Astrocyte (in vitro differentiated cells and primary cell): Measurements from ENCODE around the gene SRL. TPM values are rescaled to one million over a fixed set of nuclear protein-coding genes. Genes with fewer than 3 reads are reported as not detected.

Experiments
- DNase-seq: peaks from one replicate; pipeline ENCODE4 v3.0.0-alpha.2; 2010; ENCODE audit warnings: low read depth
- FAIRE-seq: peaks from 2 replicates; lab custom pipeline; 2011; peaks lifted over from hg19 to GRCh38; lab: Jason Lieb, UNC
- H2AFZ ChIP-seq: 2 replicates; pipeline ENCODE4 v1.6.0; 2012; ENCODE audit warnings: low read depth, low read length, inconsistent platforms
- H3K27ac ChIP-seq: 2 replicates; pipeline ENCODE4 v1.5.1; 2011; ENCODE audit warnings: low read depth, low read length, inconsistent platforms
- H3K27me3 ChIP-seq: 2 replicates; pipeline ENCODE4 v1.6.0; 2011; ENCODE audit warnings: low read length, inconsistent platforms; ENCODE audit not compliant: insufficient read depth
- H3K36me3 ChIP-seq: 2 replicates; pipeline ENCODE4 v1.5.1; 2011; ENCODE audit warnings: low read length, inconsistent platforms; ENCODE audit not compliant: insufficient read depth
- H3K4me1 ChIP-seq: 2 replicates; pipeline ENCODE4 v1.5.1; 2011; ENCODE audit warnings: low read length, inconsistent platforms; ENCODE audit not compliant: insufficient read depth
- H3K4me2 ChIP-seq: 2 replicates; pipeline ENCODE4 v1.6.0; 2012; ENCODE audit warnings: low read length, inconsistent platforms
- H3K4me3 ChIP-seq: 2 replicates; pipeline ENCODE4 v1.5.1; 2011; ENCODE audit warnings: low read depth, mild to moderate bottlenecking, low read length, inconsistent platforms; ENCODE audit not compliant: insufficient read depth
- H3K79me2 ChIP-seq: 2 replicates; pipeline ENCODE4 v1.6.0; 2012; ENCODE audit warnings: mild to moderate bottlenecking, low read length, inconsistent platforms; ENCODE audit not compliant: insufficient read depth
- H3K9ac ChIP-seq: 2 replicates; pipeline ENCODE4 v1.6.0; 2012; ENCODE audit warnings: mild to moderate bottlenecking, low read length, inconsistent platforms
- H3K9me3 ChIP-seq: 2 replicates; pipeline ENCODE4 v1.5.1; 2012; ENCODE audit warnings: low read depth, mild to moderate bottlenecking, low read length, inconsistent platforms; ENCODE audit not compliant: insufficient read depth
- H4K20me1 ChIP-seq: 2 replicates; pipeline ENCODE4 v1.6.0; 2012; ENCODE audit warnings: low read length, inconsistent platforms; ENCODE audit not compliant: insufficient read depth
- H3K27ac Mint-ChIP-seq: one replicate; pipeline ENCODE4 v1.8.0; 2021; ENCODE audit warnings: mild to moderate bottlenecking, mixed read lengths; ENCODE audit not compliant: unreplicated experiment
- H3K27me3 Mint-ChIP-seq: one replicate; pipeline ENCODE4 v1.8.0; 2021; ENCODE audit warnings: low read depth, mixed read lengths; ENCODE audit not compliant: unreplicated experiment
- H3K36me3 Mint-ChIP-seq: one replicate; pipeline ENCODE4 v1.8.0; 2021; ENCODE audit warnings: low read depth, mixed read lengths; ENCODE audit not compliant: unreplicated experiment
- H3K4me1 Mint-ChIP-seq: one replicate; pipeline ENCODE4 v1.8.0; 2021; ENCODE audit warnings: low read depth, mixed read lengths; ENCODE audit not compliant: unreplicated experiment
- H3K4me3 Mint-ChIP-seq: one replicate; pipeline ENCODE4 v1.8.0; 2021; ENCODE audit warnings: mild to moderate bottlenecking, moderate library complexity, mixed read lengths; ENCODE audit not compliant: unreplicated experiment
- H3K9me3 Mint-ChIP-seq: one replicate; pipeline ENCODE4 v1.8.0; 2021; ENCODE audit warnings: mild to moderate bottlenecking, mixed read lengths; ENCODE audit not compliant: unreplicated experiment
- CTCF ChIP-seq: IDR thresholded peaks from 2 replicates; pipeline ENCODE4 v1.5.1; 2011; ENCODE audit warnings: low read depth, mild to moderate bottlenecking, inconsistent platforms, low read length, moderate library complexity; ENCODE audit not compliant: insufficient read depth
- EZH2 ChIP-seq: IDR thresholded peaks from 2 replicates; pipeline ENCODE4 v1.6.1; 2012; ENCODE audit warnings: mild to moderate bottlenecking, low read length, inconsistent platforms; ENCODE audit not compliant: insufficient read depth
- total RNA-seq: library from RNA; stranded (reverse); gene quantifications from 2 replicates; pipeline ENCODE4 v1.2.1, GENCODE V29; 2021

The SRL gene
- total RNA-seq, 1 donor from 2014 or later: not detected

- H3K36me3 ChIP-seq: no peaks in the 10 kb centered on the region
- H3K4me3 ChIP-seq: no peak overlapping the region
- H3K27ac ChIP-seq: no peak overlapping the region
- no peak overlapping the region for H3K9ac ChIP-seq
- H2AFZ ChIP-seq: no peak overlapping the region
- H3K27me3 ChIP-seq: no peaks in the 10 kb centered on the region
- H3K36me3 Mint-ChIP-seq: no peaks in the 10 kb centered on the region
- no peak for FAIRE-seq
- no peak overlapping the region for H3K27ac Mint-ChIP-seq
- no peaks in the 10 kb centered on the region for H3K9me3 Mint-ChIP-seq
- TF ChIP-seq EZH2 (no peak), CTCF (no peak)
- no peaks in the 10 kb centered on the region for H3K4me1 ChIP-seq
- H3K4me2 ChIP-seq: no peak overlapping the region
- DNase-seq: no peak
- H3K79me2 ChIP-seq: no peaks in the 10 kb centered on the region
- H3K9me3 ChIP-seq: no peaks in the 10 kb centered on the region
- H3K27me3 Mint-ChIP-seq: peaks cover 9% of the 10 kb centered on the region
- H4K20me1 ChIP-seq: no peaks in the 10 kb centered on the region
- no peak overlapping the region for H3K4me3 Mint-ChIP-seq
- peaks cover 5% of the 10 kb centered on the region for H3K4me1 Mint-ChIP-seq
These were observed 75.1 kb downstream of the SRL start for GRCh38 chr16:4166821-4167220.

- Mint-ChIP-seq H3K9me3 (no peaks in the 10 kb centered on the region), H3K4me1 (no peaks in the 10 kb centered on the region), H3K36me3 (no peaks in the 10 kb centered on the region), H3K27me3 (peaks cover 24% of the 10 kb centered on the region), H3K27ac (no peak overlapping the region), H3K4me3 (no peak overlapping the region)
- Histone ChIP-seq H3K9me3 (no peaks in the 10 kb centered on the region), H3K27me3 (no peaks in the 10 kb centered on the region), H4K20me1 (no peaks in the 10 kb centered on the region), H3K79me2 (no peaks in the 10 kb centered on the region), H3K27ac (no peak overlapping the region), H3K4me3 (no peak overlapping the region), H3K9ac (no peak overlapping the region), H3K4me1 (no peaks in the 10 kb centered on the region), H3K36me3 (no peaks in the 10 kb centered on the region), H2AFZ (no peak overlapping the region), H3K4me2 (no peak overlapping the region)
- TF ChIP-seq CTCF (no peak), EZH2 (no peak)
- DNase-seq (no peak), FAIRE-seq (no peak)
These were observed 81.0 kb downstream of the SRL start for GRCh38 chr16:4160658-4161430.

- H3K79me2 ChIP-seq: no peaks in the 10 kb centered on the region
- no peak for FAIRE-seq
These were observed 82.2 kb downstream of the SRL start for GRCh38 chr16:4159726-4160125.

More at GRCh38 chr16:4159726-4160125, 82.2 kb downstream of the SRL start:
- Mint-ChIP-seq H3K27me3 (peaks cover 29% of the 10 kb centered on the region), H3K4me1 (no peaks in the 10 kb centered on the region), H3K27ac (no peak overlapping the region), H3K4me3 (no peak overlapping the region), H3K9me3 (no peaks in the 10 kb centered on the region), H3K36me3 (no peaks in the 10 kb centered on the region)
- H3K27me3 ChIP-seq: no peaks in the 10 kb centered on the region
- no peak for DNase-seq
- TF ChIP-seq EZH2: no peak
- no peak for TF ChIP-seq CTCF
- no peak overlapping the region for H3K4me2 ChIP-seq
- no peak overlapping the region for H3K27ac ChIP-seq
- no peak overlapping the region for H2AFZ ChIP-seq
- no peak overlapping the region for H3K4me3 ChIP-seq
- H3K36me3 ChIP-seq: no peaks in the 10 kb centered on the region
- H4K20me1 ChIP-seq: no peaks in the 10 kb centered on the region
- peaks cover 2% of the 10 kb centered on the region for H3K9me3 ChIP-seq
- no peaks in the 10 kb centered on the region for H3K4me1 ChIP-seq
- no peak overlapping the region for H3K9ac ChIP-seq
